RPMI8226 (cell line): ENCODE data around the gene ZNF283.

Experiments
- DNase-seq: peaks from one replicate; pipeline ENCODE4 v3.0.0-alpha.2; 2015

The ZNF283 gene

GRCh38 chr19:43826787-43827754 lies at the start of gene ZNF283:
TSS of gene ZNF283 (plus strand) at chr19:43827321. CDS start at chr19:43833505, 6,184 bp downstream.
- peak; percentile 85 for DNase-seq

GRCh38 chr19:43778651-43779050 lies 48.5 kb upstream of the ZNF283 start:
- peak; percentile 64 for DNase-seq

GRCh38 chr19:43779147-43779819 lies 47.8 kb upstream of the ZNF283 start:
- DNase-seq = peak; percentile 19

GRCh38 chr19:43779820-43780219 lies 47.3 kb upstream of the ZNF283 start:
- peak; percentile 56 for DNase-seq

GRCh38 chr19:43780706-43781525 lies 46.2 kb upstream of the ZNF283 start, which contains the start of gene KCNN4:
TSS of gene KCNN4 (minus strand) at chr19:43780973. CDS start at chr19:43780861, 112 bp downstream.
- peak; percentile 70 for DNase-seq

GRCh38 chr19:43781630-43782310 lies 45.4 kb upstream of the ZNF283 start:
- DNase-seq = no peak

- DNase-seq = no peak
Observed at GRCh38 chr19:43782311-43782660, 44.8 kb upstream of the ZNF283 start.

GRCh38 chr19:43782689-43783231 lies 44.4 kb upstream of the ZNF283 start:
- no peak for DNase-seq

- no peak for DNase-seq
Observed at GRCh38 chr19:43783636-43784035, 43.5 kb upstream of the ZNF283 start.

- DNase-seq = peak; percentile 67
Observed at GRCh38 chr19:43784241-43784980, 42.7 kb upstream of the ZNF283 start.

- DNase-seq = peak; percentile 73
Observed at GRCh38 chr19:43784981-43785808, 41.9 kb upstream of the ZNF283 start.

GRCh38 chr19:43786665-43787064 lies 40.5 kb upstream of the ZNF283 start:
- no peak for DNase-seq

- peak; percentile 15 for DNase-seq
Observed at GRCh38 chr19:43789029-43789428, 38.1 kb upstream of the ZNF283 start.

GRCh38 chr19:43790587-43790986 lies 36.5 kb upstream of the ZNF283 start:
- no peak for DNase-seq

- no peak for DNase-seq
Observed at GRCh38 chr19:43797118-43797517, 30.0 kb upstream of the ZNF283 start.

- no peak for DNase-seq
Observed at GRCh38 chr19:43797556-43797955, 29.6 kb upstream of the ZNF283 start.

GRCh38 chr19:43798026-43798545 lies 29.0 kb upstream of the ZNF283 start:
- DNase-seq = no peak

GRCh38 chr19:43798546-43799409 lies 28.3 kb upstream of the ZNF283 start:
- DNase-seq = peak; percentile 29

- peak; percentile 30 for DNase-seq
Observed at GRCh38 chr19:43799502-43800142, 27.5 kb upstream of the ZNF283 start.
